GM18517 (cell line): ENCODE data around the gene KCNE2.
"Not testable (repeated sequence)": the region's sequence is repeated elsewhere in the genome, so short reads cannot be mapped to it uniquely, and the experiment has no call there.

Experiments used
- ATAC-seq: cut with Tn5 transposase; IDR thresholded peaks from one replicate; pipeline ENCODE4 v1.9.1; 2021; ENCODE audit warnings: mild to moderate bottlenecking, moderate library complexity; ENCODE audit not compliant: unreplicated experiment

The KCNE2 gene

GRCh38 chr21:34406102-34406501 is 42.3 kb downstream of the KCNE2 start:
- not testable (repeated sequence) for ATAC-seq

GRCh38 chr21:34406676-34407075 is 42.9 kb downstream of the KCNE2 start:
- not testable (repeated sequence) for ATAC-seq

GRCh38 chr21:34407294-34407693 is 43.5 kb downstream of the KCNE2 start:
- ATAC-seq, result not testable (repeated sequence)

- not testable (repeated sequence) for ATAC-seq
These were observed 53.8 kb downstream of the KCNE2 start for GRCh38 chr21:34417448-34418077.
